GM12865 (cell line): ENCODE data around the gene COL12A1.

Experiments
- DNase-seq: peaks from one replicate; pipeline ENCODE4 v3.0.0; 2010; ENCODE audit warnings: low read depth
- H3K4me3 ChIP-seq: 2 replicates; pipeline ENCODE4 v1.5.1; 2011; ENCODE audit warnings: mild to moderate bottlenecking, low read depth, low read length, control low read depth
- CTCF ChIP-seq: IDR thresholded peaks from 2 replicates; pipeline ENCODE4 v1.5.1; 2011; ENCODE audit warnings: low read length, control low read depth, low read depth, inconsistent platforms; ENCODE audit not compliant: insufficient read depth; ENCODE audit errors: missing control alignments

Gene COL12A1

GRCh38 chr6:75236630-75237029 is 30.8 kb upstream of the COL12A1 start:
- no peak for DNase-seq
- H3K4me3 ChIP-seq = no peak overlapping the region
- TF ChIP-seq CTCF = no peak

GRCh38 chr6:75235271-75235670 is 29.4 kb upstream of the COL12A1 start:
- TF ChIP-seq CTCF = no peak
- no peak for DNase-seq
- no peak overlapping the region for H3K4me3 ChIP-seq

- H3K4me3 ChIP-seq = no peak overlapping the region
- no peak for DNase-seq
- TF ChIP-seq CTCF = no peak
Observed at GRCh38 chr6:75234126-75234865, 28.4 kb upstream of the COL12A1 start.

GRCh38 chr6:75233092-75233615 is 27.3 kb upstream of the COL12A1 start:
- no peak overlapping the region for H3K4me3 ChIP-seq
- no peak for DNase-seq
- TF ChIP-seq CTCF = no peak

GRCh38 chr6:75230484-75231325 is 24.9 kb upstream of the COL12A1 start:
- no peak overlapping the region for H3K4me3 ChIP-seq
- no peak for DNase-seq
- TF ChIP-seq CTCF = no peak

GRCh38 chr6:75224303-75224926 is 18.6 kb upstream of the COL12A1 start:
- no peak for TF ChIP-seq CTCF
- no peak overlapping the region for H3K4me3 ChIP-seq
- DNase-seq = no peak
